Smooth muscle cell (in vitro differentiated cells): ENCODE data around the gene ATP2C1. TPM values are rescaled to one million over a fixed set of nuclear protein-coding genes. Genes with fewer than 3 reads are reported as not detected.

ENCODE experiments used
- DNase-seq: peaks from one replicate; lab custom pipeline; 2025; ENCODE audit not compliant: unreplicated experiment; lab: John Stamatoyannopoulos, UW
- H2AFZ ChIP-seq: fragments of 200-600 bp; sonication (generic); 2 replicates; pipeline ENCODE4 v1.6.0; 2016; ENCODE audit warnings: antibody characterized with exemption, low read depth, mild to moderate bottlenecking
- H3F3A ChIP-seq: fragments of 200-600 bp; sonication (generic); 2 replicates; pipeline ENCODE4 v1.6.0; 2017; ENCODE audit warnings: antibody characterized with exemption, low read depth
- H3K27ac ChIP-seq: fragments of 200-600 bp; sonication (generic); 2 replicates; pipeline ENCODE4 v1.5.1; 2016; ENCODE audit warnings: low read depth, mild to moderate bottlenecking
- H3K27me3 ChIP-seq: fragments of 200-600 bp; sonication (generic); 2 replicates; pipeline ENCODE4 v1.6.1; 2016; ENCODE audit warnings: low read depth, mild to moderate bottlenecking
- H3K36me3 ChIP-seq: fragments of 200-600 bp; sonication (generic); 2 replicates; pipeline ENCODE4 v1.5.1; 2016; ENCODE audit warnings: low read depth
- H3K4me1 ChIP-seq: fragments of 200-600 bp; sonication (generic); 2 replicates; pipeline ENCODE4 v1.5.1; 2016; ENCODE audit warnings: low read depth
- H3K4me2 ChIP-seq: fragments of 200-600 bp; sonication (generic); 2 replicates; pipeline ENCODE4 v1.6.0; 2016; ENCODE audit warnings: mild to moderate bottlenecking
- H3K4me3 ChIP-seq: fragments of 200-600 bp; sonication (generic); 2 replicates; pipeline ENCODE4 v1.5.1; 2016; ENCODE audit warnings: mild to moderate bottlenecking
- H3K79me2 ChIP-seq: fragments of 200-600 bp; sonication (generic); 2 replicates; pipeline ENCODE4 v1.6.0; 2016; ENCODE audit warnings: low read depth, mild to moderate bottlenecking
- H3K9ac ChIP-seq: fragments of 200-600 bp; sonication (generic); 2 replicates; pipeline ENCODE4 v1.6.0; 2016; ENCODE audit warnings: low read depth
- H3K9me3 ChIP-seq: fragments of 200-600 bp; sonication (generic); replicated peaks from 2 replicates; pipeline ENCODE4 v1.5.1; 2016; ENCODE audit warnings: low read depth
- H4K20me1 ChIP-seq: fragments of 200-600 bp; sonication (generic); 2 replicates; pipeline ENCODE4 v1.6.0; 2016; ENCODE audit warnings: low read depth
- WGBS: methylation state at CpG from one replicate; pipeline ENCODE4 v1.1.7; 2016; ENCODE audit warnings: low lambda C conversion rate; 5-methylcytosine and 5-hydroxymethylcytosine counted together
- polyA plus RNA-seq: library from polyadenylated mRNA; unstranded; fragments of >200 nt; fragmentation: Nextera tagmentation; extraction: Ambion mirVana; gene quantifications from 2 replicates; pipeline ENCODE4 v1.2.1, GENCODE V29; 2016
- total RNA-seq: library from RNA; depleted of rRNA; stranded (reverse); fragments of >200 nt; gene quantifications from 2 replicates; pipeline ENCODE4 v1.2.3, GENCODE V29; 2014
- TF ChIP-seq, protein P1 (sequence below): fragments of 200-600 bp; sonication (generic); IDR thresholded peaks from 2 replicates; pipeline ENCODE4 v1.5.1; 2017; ENCODE audit warnings: borderline replicate concordance, mild to moderate bottlenecking, antibody characterized with exemption; ENCODE audit not compliant: insufficient read depth, poor library complexity, severe bottlenecking

ATP2C1 gene
- total and polyA plus RNA-seq, 2 experiments from 2014 or later: 36.0 to 85.9 TPM

DNA sequence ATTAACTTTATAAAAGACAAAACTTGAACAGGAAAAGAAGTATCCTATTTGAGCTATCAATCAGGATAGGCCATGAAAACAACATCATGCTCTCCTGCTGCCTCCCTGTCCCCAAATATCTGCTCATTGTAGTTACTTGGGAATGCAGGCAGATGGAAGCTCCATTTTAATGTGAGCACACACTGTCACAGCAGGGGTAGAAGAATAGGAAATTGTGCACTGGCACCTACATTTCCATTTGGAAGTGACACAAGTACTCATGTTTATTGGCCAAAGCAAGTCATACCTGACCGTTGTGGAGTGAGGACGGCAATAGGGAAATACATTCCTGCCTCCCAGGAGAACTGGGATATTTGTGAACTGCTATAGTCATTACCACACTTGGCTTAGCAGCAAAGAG, 80.3 kb downstream of the ATP2C1 start:
- no peak for DNase-seq
- Histone ChIP-seq H3K4me3 (no peak overlapping the region), H3K36me3 (peaks cover 6% of the 10 kb centered on the region), H3K4me1 (no peaks in the 10 kb centered on the region), H3K4me2 (no peak overlapping the region), H3K9ac (no peak overlapping the region), H3K79me2 (no peaks in the 10 kb centered on the region), H3K9me3 (no peaks in the 10 kb centered on the region), H3K27me3 (no peaks in the 10 kb centered on the region), H2AFZ (no peak overlapping the region), H3F3A (no peaks in the 10 kb centered on the region), H4K20me1 (no peaks in the 10 kb centered on the region), H3K27ac (no peak overlapping the region)
- WGBS: 88% methylated on average over 2 of the region's 2 CpGs
- TF ChIP-seq, protein P1, sequence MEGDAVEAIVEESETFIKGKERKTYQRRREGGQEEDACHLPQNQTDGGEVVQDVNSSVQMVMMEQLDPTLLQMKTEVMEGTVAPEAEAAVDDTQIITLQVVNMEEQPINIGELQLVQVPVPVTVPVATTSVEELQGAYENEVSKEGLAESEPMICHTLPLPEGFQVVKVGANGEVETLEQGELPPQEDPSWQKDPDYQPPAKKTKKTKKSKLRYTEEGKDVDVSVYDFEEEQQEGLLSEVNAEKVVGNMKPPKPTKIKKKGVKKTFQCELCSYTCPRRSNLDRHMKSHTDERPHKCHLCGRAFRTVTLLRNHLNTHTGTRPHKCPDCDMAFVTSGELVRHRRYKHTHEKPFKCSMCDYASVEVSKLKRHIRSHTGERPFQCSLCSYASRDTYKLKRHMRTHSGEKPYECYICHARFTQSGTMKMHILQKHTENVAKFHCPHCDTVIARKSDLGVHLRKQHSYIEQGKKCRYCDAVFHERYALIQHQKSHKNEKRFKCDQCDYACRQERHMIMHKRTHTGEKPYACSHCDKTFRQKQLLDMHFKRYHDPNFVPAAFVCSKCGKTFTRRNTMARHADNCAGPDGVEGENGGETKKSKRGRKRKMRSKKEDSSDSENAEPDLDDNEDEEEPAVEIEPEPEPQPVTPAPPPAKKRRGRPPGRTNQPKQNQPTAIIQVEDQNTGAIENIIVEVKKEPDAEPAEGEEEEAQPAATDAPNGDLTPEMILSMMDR: no peak

DNA sequence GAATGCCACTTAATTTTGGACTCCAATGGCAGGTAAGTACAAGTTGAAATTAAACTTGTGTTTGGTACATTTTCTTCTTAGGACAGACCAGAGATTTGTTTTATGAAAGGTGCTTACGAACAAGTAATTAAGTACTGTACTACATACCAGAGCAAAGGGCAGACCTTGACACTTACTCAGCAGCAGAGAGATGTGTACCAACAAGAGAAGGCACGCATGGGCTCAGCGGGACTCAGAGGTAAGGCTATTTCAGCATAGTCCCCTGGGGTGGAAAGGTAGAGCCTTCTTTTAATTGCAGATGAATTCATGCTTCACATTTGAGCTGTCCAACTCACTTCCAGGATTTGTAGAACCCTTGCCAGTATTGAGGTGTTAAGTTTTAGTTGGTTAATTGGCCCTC, 81.4 kb downstream of the ATP2C1 start:
- no peaks in the 10 kb centered on the region for H3K4me1 ChIP-seq
- WGBS: 96% methylated on average over 3 of the region's 3 CpGs
- H3K27me3 ChIP-seq: no peaks in the 10 kb centered on the region
- peak overlapping the region; percentile 38 for H3K27ac ChIP-seq
- no peak for DNase-seq
- peaks cover 8% of the 10 kb centered on the region for H3K36me3 ChIP-seq
- H3K9ac ChIP-seq: no peak overlapping the region
- TF ChIP-seq, protein P1: no peak
- H3K4me3 ChIP-seq: no peak overlapping the region
- H3K4me2 ChIP-seq: no peak overlapping the region
- no peaks in the 10 kb centered on the region for H3K79me2 ChIP-seq
- no peak overlapping the region for H2AFZ ChIP-seq
- no peaks in the 10 kb centered on the region for H3K9me3 ChIP-seq
- H3F3A ChIP-seq: no peaks in the 10 kb centered on the region
- no peaks in the 10 kb centered on the region for H4K20me1 ChIP-seq

DNA sequence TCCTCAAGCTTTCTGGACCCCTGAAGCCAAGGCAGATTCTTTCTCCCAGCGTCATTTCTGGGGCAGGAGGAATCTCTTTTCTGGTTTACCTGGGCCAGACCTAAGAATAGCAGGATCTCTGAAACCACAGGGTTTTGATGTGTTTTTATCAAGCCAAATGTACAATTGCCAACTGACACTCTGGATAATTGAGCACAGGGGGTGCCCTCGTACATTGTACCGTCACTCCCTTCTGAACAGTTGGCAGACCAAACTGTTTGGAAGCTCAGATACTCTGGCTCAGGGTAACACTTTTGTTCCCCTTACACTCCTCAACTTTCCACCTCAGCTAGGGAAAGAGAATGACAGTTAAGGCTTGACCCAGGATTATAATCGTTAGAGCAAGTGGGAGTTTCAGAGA, 82.8 kb downstream of the ATP2C1 start:
- H3K4me3 ChIP-seq: no peak overlapping the region
- H3K9ac ChIP-seq: no peak overlapping the region
- peaks cover 13% of the 10 kb centered on the region for H3K36me3 ChIP-seq
- no peaks in the 10 kb centered on the region for H4K20me1 ChIP-seq
- no peaks in the 10 kb centered on the region for H3K27me3 ChIP-seq
- H3K4me2 ChIP-seq: no peak overlapping the region
- no peaks in the 10 kb centered on the region for H3K4me1 ChIP-seq
- DNase-seq: no peak
- H3K9me3 ChIP-seq: no peaks in the 10 kb centered on the region
- TF ChIP-seq, protein P1: no peak
- H3F3A ChIP-seq: no peaks in the 10 kb centered on the region
- H3K27ac ChIP-seq: no peak overlapping the region
- no peak overlapping the region for H2AFZ ChIP-seq
- H3K79me2 ChIP-seq: no peaks in the 10 kb centered on the region
- WGBS: 95% methylated on average over 4 of the region's 4 CpGs

DNA sequence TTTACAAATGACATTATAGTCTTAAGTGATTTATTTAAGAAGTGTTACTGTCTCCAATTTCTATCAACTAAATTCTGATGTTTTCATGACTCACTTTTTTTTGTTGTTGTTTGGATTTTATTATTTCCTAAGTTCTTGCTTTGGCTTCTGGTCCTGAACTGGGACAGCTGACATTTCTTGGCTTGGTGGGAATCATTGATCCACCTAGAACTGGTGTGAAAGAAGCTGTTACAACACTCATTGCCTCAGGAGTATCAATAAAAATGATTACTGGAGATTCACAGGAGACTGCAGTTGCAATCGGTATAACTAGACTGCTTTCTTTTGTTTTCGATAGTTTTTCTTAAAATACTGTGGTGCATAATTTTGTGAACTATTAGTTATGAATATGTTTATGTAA, 85.2 kb downstream of the ATP2C1 start:
- TF ChIP-seq, protein P1: no peak

More for the DNA sequence above, 85.2 kb downstream of the ATP2C1 start:
- Histone ChIP-seq H3K9me3 (no peaks in the 10 kb centered on the region), H3F3A (no peaks in the 10 kb centered on the region), H2AFZ (no peak overlapping the region), H3K9ac (no peak overlapping the region), H3K36me3 (peaks cover 13% of the 10 kb centered on the region), H4K20me1 (no peaks in the 10 kb centered on the region), H3K4me1 (no peaks in the 10 kb centered on the region), H3K27ac (no peak overlapping the region), H3K79me2 (no peaks in the 10 kb centered on the region), H3K4me3 (no peak overlapping the region), H3K4me2 (no peak overlapping the region), H3K27me3 (no peaks in the 10 kb centered on the region)
- WGBS: 98% methylated on average over 2 of the region's 2 CpGs
- no peak for DNase-seq
